Upper lobe of left lung (tissue), 4 donors: ENCODE data around the gene SSBP3.

Source experiments
- CTCF ChIP-seq, 6 experiments: fragments of 450-650 bp in 4 of 6; fragments of 200-600 bp in 2 of 6; sonication (generic) in 2 of 6; IDR thresholded peaks; one replicate each; pipeline ENCODE4 v1.5.1; 2016 to 2019; ENCODE audit warnings: antibody characterized with exemption in 6 of 6
- EP300 ChIP-seq, 4 donors: sonication (generic); formaldehyde crosslinking; IDR thresholded peaks; one replicate each; pipeline ENCODE4 v1.5.1; 2017; ENCODE audit warnings: antibody characterized with exemption in 4 of 4, control low read depth in 2 of 4
- POLR2A ChIP-seq, 4 donors: fragments of 450-650 bp; IDR thresholded peaks; one replicate each; pipeline ENCODE4 v1.5.1; 2016 to 2017; ENCODE audit warnings: antibody characterized with exemption in 4 of 4, mild to moderate bottlenecking in 2 of 4
- POLR2AphosphoS5 ChIP-seq, 2 donors: sonication (generic); formaldehyde crosslinking; IDR thresholded peaks; one replicate each; pipeline ENCODE4 v1.5.1; 2017; ENCODE audit warnings: antibody characterized with exemption in 2 of 2

GRCh38 chr1:54273795-54274163 lies 132.4 kb downstream of the SSBP3 start:
- TF ChIP-seq EP300 (IDR thresholded peaks at IDR 0.05): no peak
- TF ChIP-seq CTCF (IDR thresholded peaks at IDR 0.05): no peak
- no peak for TF ChIP-seq POLR2AphosphoS5 (IDR thresholded peaks at IDR 0.05)
- TF ChIP-seq POLR2A (IDR thresholded peaks at IDR 0.05): no peak
